Endothelial cell of umbilical vein (primary cell): ENCODE measurements around the gene PKN3. TPM values are rescaled to one million over a fixed set of nuclear protein-coding genes. Genes with fewer than 3 reads are reported as not detected.

ENCODE experiments used
- BruUV-seq: library from RNA; stranded (reverse); fragments of 400-500 nt; replicated peaks from 2 replicates; lab custom pipeline; 2021; lab: Mats Ljungman, UMichigan
- CTCF ChIA-PET: fragments of 300-600, 350-600 bp; sonication (Branson Sonifier 250); formaldehyde crosslinking; loops from one replicate; lab custom pipeline; 2021; ENCODE audit warnings: antibody characterized with exemption, inconsistent platforms; lab: Charles Lee
- POLR2A ChIA-PET: fragments of 300-600, 350-600 bp; sonication (Branson Sonifier 250); formaldehyde crosslinking; loops from one replicate; lab custom pipeline; 2021; ENCODE audit warnings: antibody characterized with exemption, inconsistent platforms; lab: Charles Lee
- DNase-seq: peaks from one replicate; pipeline ENCODE4 v3.0.0-alpha.2; 2011; ENCODE audit warnings: low read depth, low spot score
- FAIRE-seq: peaks from 2 replicates; lab custom pipeline; 2011; peaks lifted over from hg19 to GRCh38; lab: Jason Lieb, UNC
- H2AFZ ChIP-seq: 2 replicates; pipeline ENCODE4 v1.6.0; 2012; ENCODE audit warnings: low read depth, low read length, control low read depth, inconsistent platforms
- H3K27ac ChIP-seq: 2 replicates; pipeline ENCODE4 v1.5.1; 2011; ENCODE audit warnings: low read depth, mild to moderate bottlenecking, control low read depth, low read length, moderate library complexity; ENCODE audit not compliant: insufficient read depth
- H3K27me3 ChIP-seq, 2 experiments: 2 replicates each; pipeline versions ENCODE4 v1.6.0 to v1.6.1; 2011; ENCODE audit warnings: low read length in 2 of 2, mixed read lengths in 1 of 2; ENCODE audit not compliant: control insufficient read depth in 2 of 2, insufficient read depth in 2 of 2
- H3K36me3 ChIP-seq, 2 experiments: 2 replicates in 1 of 2; 3 replicates in 1 of 2; pipeline ENCODE4 v1.5.1; 2011; ENCODE audit warnings: low read length in 2 of 2, mild to moderate bottlenecking in 1 of 2, moderate library complexity in 1 of 2; ENCODE audit not compliant: control insufficient read depth in 2 of 2, insufficient read depth in 2 of 2; ENCODE audit errors: extremely low read depth in 1 of 2
- H3K4me1 ChIP-seq: 3 replicates; pipeline ENCODE4 v1.5.1; 2011; ENCODE audit warnings: mild to moderate bottlenecking, low read length; ENCODE audit not compliant: control insufficient read depth, insufficient read depth; ENCODE audit errors: extremely low read depth
- H3K4me2 ChIP-seq: 2 replicates; pipeline ENCODE4 v1.6.1; 2011; ENCODE audit warnings: low read length, control low read depth, mixed read lengths; ENCODE audit not compliant: insufficient read depth
- H3K4me3 ChIP-seq, 3 experiments: fragments of 200-600 bp in 1 of 3; sonication (generic), shearing (Covaris generic) in 1 of 3; replicated peaks in 1 of 3; 2 replicates each; pipeline ENCODE4 v1.5.1; 2011 to 2016; ENCODE audit warnings: control low read depth in 3 of 3, low read length in 3 of 3, mild to moderate bottlenecking in 2 of 3, inconsistent platforms in 1 of 3, low read depth in 1 of 3, moderate library complexity in 1 of 3; ENCODE audit not compliant: insufficient read depth in 1 of 3
- H3K79me2 ChIP-seq: 2 replicates; pipeline ENCODE4 v1.6.0; 2012; ENCODE audit warnings: low read length, inconsistent platforms; ENCODE audit not compliant: control insufficient read depth, insufficient read depth
- H3K9ac ChIP-seq: replicated peaks from 2 replicates; pipeline ENCODE3; 2011; ENCODE audit warnings: low read length, control low read depth; ENCODE audit not compliant: insufficient read depth; ENCODE audit errors: extremely low read depth
- H3K9me1 ChIP-seq: replicated peaks from 3 replicates; pipeline ENCODE4 v1.6.0; 2011; ENCODE audit warnings: mild to moderate bottlenecking, low read length; ENCODE audit not compliant: control insufficient read depth, insufficient read depth; ENCODE audit errors: extremely low read depth
- H3K9me3 ChIP-seq: replicated peaks from 2 replicates; pipeline ENCODE4 v1.5.1; 2012; ENCODE audit warnings: low read length, inconsistent platforms; ENCODE audit not compliant: control insufficient read depth, insufficient read depth
- H4K20me1 ChIP-seq: replicated peaks from 2 replicates; pipeline ENCODE3; 2011; ENCODE audit warnings: mild to moderate bottlenecking, low read length; ENCODE audit not compliant: control insufficient read depth, insufficient read depth; ENCODE audit errors: extremely low read depth
- CTCF ChIP-seq, 2 donors: IDR thresholded peaks; 1 replicate in 1 of 2; 2 replicates in 1 of 2; pipeline ENCODE4 v1.5.1; 2011; ENCODE audit warnings: low read length in 2 of 2, mild to moderate bottlenecking in 2 of 2, moderate library complexity in 2 of 2, control low read depth in 1 of 2, inconsistent platforms in 1 of 2, low read depth in 1 of 2; ENCODE audit not compliant: insufficient read depth in 1 of 2; ENCODE audit errors: extremely low read depth in 1 of 2
- EZH2 ChIP-seq: IDR thresholded peaks from 2 replicates; pipeline ENCODE4 v1.6.1; 2012; ENCODE audit warnings: borderline replicate concordance, low read depth, mild to moderate bottlenecking, moderate library complexity, low read length, inconsistent platforms; ENCODE audit not compliant: severe bottlenecking
- FOS ChIP-seq: IDR thresholded peaks from 2 replicates; pipeline ENCODE4 v1.6.1; 2011; ENCODE audit warnings: mild to moderate bottlenecking, low read length, moderate library complexity, borderline replicate concordance; ENCODE audit not compliant: insufficient read depth
- GATA2 ChIP-seq: IDR thresholded peaks from 2 replicates; pipeline ENCODE4 v1.7.0; 2011; ENCODE audit warnings: low read depth, mild to moderate bottlenecking, moderate library complexity, mixed read lengths, low read length; ENCODE audit not compliant: insufficient read length, insufficient read depth
- JUN ChIP-seq: IDR thresholded peaks from 2 replicates; pipeline ENCODE4 v1.6.1; 2011; ENCODE audit warnings: borderline replicate concordance, low read depth; ENCODE audit not compliant: insufficient read length, insufficient read depth
- MAX ChIP-seq: IDR thresholded peaks from 2 replicates; pipeline ENCODE4 v1.6.1; 2011; ENCODE audit not compliant: insufficient read depth, insufficient read length
- MYC ChIP-seq: IDR thresholded peaks from one replicate; pipeline ENCODE4 v1.6.1; 2011; ENCODE audit warnings: mild to moderate bottlenecking, low read depth, low read length
- POLR2A ChIP-seq: IDR thresholded peaks from 2 replicates; pipeline ENCODE4 v1.6.1; 2012; ENCODE audit warnings: low read depth, mild to moderate bottlenecking, control low read depth, low read length
- POLR2AphosphoS5 ChIP-seq: IDR thresholded peaks from 2 replicates; pipeline ENCODE4 v1.6.1; 2012; ENCODE audit warnings: low read depth, mild to moderate bottlenecking, control low read depth, low read length, moderate library complexity; ENCODE audit not compliant: insufficient read depth
- dilution Hi-C: fragments of 300-500 bp; cut with MboI; formaldehyde crosslinking; loops from one replicate; pipeline ENCODE4 v1.15.0; 2019; ENCODE audit warnings: low sequenced_read_pairs; ENCODE audit not compliant: extremely low pct_ligation_motif_present
- intact Hi-C: fragments of 100-400 bp; cut with micrococcal nuclease; formaldehyde crosslinking; loops from one replicate; pipeline ENCODE4 v1.10.0; 2022
- polyA plus RNA-seq, 4 experiments: library from polyadenylated mRNA; depleted of rRNA in 3 of 4; stranded (reverse) in 3 of 4; unstranded in 1 of 4; fragments of >200 nt; gene quantifications; 2 replicates each; pipeline versions ENCODE4 v1.2.1 to v1.2.3, GENCODE V29; 2011 to 2012; ENCODE audit warnings: missing spikeins in 1 of 4
- total RNA-seq: library from RNA; stranded (reverse); gene quantifications from 2 replicates; pipeline ENCODE4 v1.2.3, GENCODE V29; 2021

Gene PKN3
- total and polyA plus RNA-seq, 2 donors (not counting 3 experiments of a cell fraction or from before 2014, with no cell fraction given), result 29.5 to 40.4 TPM

- no peak for DNase-seq
- Histone ChIP-seq H3K36me3 (no peaks in the 10 kb centered on the region), H3K9me3 (no peaks in the 10 kb centered on the region), H3K27me3 (no peaks in the 10 kb centered on the region), H3K79me2 (no peaks in the 10 kb centered on the region), H3K9ac (no peak overlapping the region), H2AFZ (no peak overlapping the region), H3K9me1 (no peaks in the 10 kb centered on the region), H3K27ac (no peak overlapping the region), H3K4me2 (no peak overlapping the region), H3K4me1 (no peaks in the 10 kb centered on the region), H4K20me1 (no peaks in the 10 kb centered on the region), H3K4me3 (no peak overlapping the region)
- ChIA-PET CTCF (interaction anchor here (1.9 kb wide), 1 partner anchor 11 kb away, joined by 6 read pairs; no protein-coding TSS in a partner anchor), POLR2A (no interaction called here)
- no peak for TF ChIP-seq JUN
- TF ChIP-seq GATA2, result no peak
- TF ChIP-seq POLR2AphosphoS5, result no peak
- TF ChIP-seq POLR2A, result no peak
- no peak for TF ChIP-seq EZH2
- TF ChIP-seq FOS, result no peak
- no peak for TF ChIP-seq CTCF (IDR thresholded peaks at IDR 0.05; ENCODE audit: extremely low read depth in 1 of 2, insufficient read depth in 1 of 2, low read depth in 1 of 2, low read length in 2 of 2)
- TF ChIP-seq MYC, result no peak
- no peak for TF ChIP-seq MAX
- intact Hi-C loops (no loop called here), dilution Hi-C loops (no loop called here)
- FAIRE-seq, result no peak
- BruUV-seq, result no TSS peak
Observed at GRCh38 chr9:128762671-128763449, 60.6 kb downstream of the PKN3 start.
